Fibroblast of pulmonary artery (primary cell): ENCODE measurements around the gene EIF4EBP2.

Source experiments
- DNase-seq: peaks from one replicate; pipeline ENCODE4 v3.0.0-alpha.2; 2010; ENCODE audit warnings: low read depth
- H3K4me3 ChIP-seq: replicated peaks from 2 replicates; pipeline ENCODE4 v1.5.1; 2011; ENCODE audit warnings: low read depth, mild to moderate bottlenecking, control low read depth, low read length, moderate library complexity
- CTCF ChIP-seq: IDR thresholded peaks from 2 replicates; pipeline ENCODE4 v1.5.1; 2011; ENCODE audit warnings: mild to moderate bottlenecking, control low read depth, low read length, inconsistent platforms; ENCODE audit errors: missing control alignments

EIF4EBP2 gene

GRCh38 chr10:70399177-70399576 lies 4.8 kb upstream of the EIF4EBP2 start:
- TF ChIP-seq CTCF: no peak
- DNase-seq: no peak
- no peak overlapping the region for H3K4me3 ChIP-seq

GRCh38 chr10:70403483-70404035 lies 386 bp upstream of the EIF4EBP2 start:
- peak overlapping the region; percentile 90 for H3K4me3 ChIP-seq
- TF ChIP-seq CTCF: no peak
- no peak for DNase-seq

GRCh38 chr10:70404787-70405036 lies 767 bp downstream of the EIF4EBP2 start:
- peak overlapping the region; percentile 90 for H3K4me3 ChIP-seq
- no peak for TF ChIP-seq CTCF
- no peak for DNase-seq

- peak; percentile 98 for DNase-seq
- no peak for TF ChIP-seq CTCF
- peak overlapping the region; percentile 90 for H3K4me3 ChIP-seq
Measured at GRCh38 chr10:70405037-70405824, 1.3 kb downstream of the EIF4EBP2 start.

GRCh38 chr10:70409772-70410171 lies 5.8 kb downstream of the EIF4EBP2 start:
- no peak for DNase-seq
- H3K4me3 ChIP-seq: no peak overlapping the region
- no peak for TF ChIP-seq CTCF

GRCh38 chr10:70410608-70411007 lies 6.7 kb downstream of the EIF4EBP2 start:
- no peak overlapping the region for H3K4me3 ChIP-seq
- no peak for DNase-seq
- TF ChIP-seq CTCF: no peak

- no peak for TF ChIP-seq CTCF
- DNase-seq: no peak
- H3K4me3 ChIP-seq: no peak overlapping the region
Measured at GRCh38 chr10:70412356-70412755, 8.4 kb downstream of the EIF4EBP2 start.
